Immature natural killer cell (primary cell): ENCODE measurements around the gene CFAP99. TPM values are rescaled to one million over a fixed set of nuclear protein-coding genes. Genes with fewer than 3 reads are reported as not detected.

Source experiments
- DNase-seq, 3 donors: peaks; one replicate each; pipeline ENCODE4 v3.0.0; 2022; ENCODE audit warnings: mixed read lengths in 1 of 3
- H3K27ac Mint-ChIP-seq, 6 donors: one replicate each; pipeline ENCODE4 v1.8.0; 2020; ENCODE audit warnings: mixed read lengths in 6 of 6, mild to moderate bottlenecking in 5 of 6, inconsistent platforms in 4 of 6, moderate library complexity in 3 of 6
- H3K27me3 Mint-ChIP-seq, 3 donors: one replicate each; pipeline ENCODE4 v1.8.0; 2020 to 2021; ENCODE audit warnings: low read depth in 3 of 3, mild to moderate bottlenecking in 3 of 3, mixed read lengths in 3 of 3, moderate library complexity in 3 of 3, inconsistent platforms in 1 of 3
- H3K36me3 Mint-ChIP-seq, 3 donors: one replicate each; pipeline ENCODE4 v1.8.0; 2020; ENCODE audit warnings: mixed read lengths in 3 of 3, inconsistent platforms in 2 of 3, mild to moderate bottlenecking in 2 of 3
- H3K4me1 Mint-ChIP-seq, 2 donors: one replicate each; pipeline ENCODE4 v1.8.0; 2020; ENCODE audit warnings: inconsistent platforms in 2 of 2, mild to moderate bottlenecking in 2 of 2, mixed read lengths in 2 of 2, moderate library complexity in 1 of 2
- H3K4me3 Mint-ChIP-seq, 5 donors: one replicate each; pipeline ENCODE4 v1.8.0; 2020; ENCODE audit warnings: mild to moderate bottlenecking in 5 of 5, mixed read lengths in 5 of 5, inconsistent platforms in 3 of 5, moderate library complexity in 3 of 5
- H3K9me3 Mint-ChIP-seq, 6 donors: one replicate each; pipeline ENCODE4 v1.8.0; 2020; ENCODE audit warnings: mild to moderate bottlenecking in 6 of 6, mixed read lengths in 6 of 6, inconsistent platforms in 4 of 6, moderate library complexity in 3 of 6
- polyA plus RNA-seq, 3 donors: library from polyadenylated mRNA; unstranded; fragments of 300-500 nt; fragmentation: Illumina TruSeq; gene quantifications; one replicate each; pipeline ENCODE4 v1.2.3, GENCODE V29; 2021

Gene CFAP99
- polyA plus RNA-seq, 3 donors from 2014 or later = not detected

- Mint-ChIP-seq H3K36me3 (peaks cover 0 to 4% (median 0%) of the 10 kb centered on the region in 3 donors), H3K4me1 (peaks cover 93 to 97% of the 10 kb centered on the region in 2 donors), H3K27ac (peak overlapping the region in 5 of 6 donors; percentile 49 to 88 (median 71)), H3K9me3 (no peaks in the 10 kb centered on the region), H3K4me3 (peak overlapping the region; percentile 8 to 53 (median 19)), H3K27me3 (peaks cover 2 to 3% (median 2%) of the 10 kb centered on the region in 3 donors)
- no peak for DNase-seq
Measured at GRCh38 chr4:2480649-2481048, 61.9 kb downstream of the CFAP99 start.

GRCh38 chr4:2482192-2482591 is 63.4 kb downstream of the CFAP99 start:
- H3K4me1 Mint-ChIP-seq = peaks cover 96 to 97% of the 10 kb centered on the region in 2 donors
- no peaks in the 10 kb centered on the region for H3K36me3 Mint-ChIP-seq
- peaks cover 2 to 3% (median 2%) of the 10 kb centered on the region in 3 donors for H3K27me3 Mint-ChIP-seq
- no peak for DNase-seq
- H3K27ac Mint-ChIP-seq = peak overlapping the region in 4 of 6 donors; percentile 72 to 86 (median 78)
- H3K9me3 Mint-ChIP-seq = no peaks in the 10 kb centered on the region
- H3K4me3 Mint-ChIP-seq = peak overlapping the region in 2 of 5 donors; percentile 38 to 69

GRCh38 chr4:2482693-2483092 is 63.9 kb downstream of the CFAP99 start:
- no peak for DNase-seq
- H3K36me3 Mint-ChIP-seq = no peaks in the 10 kb centered on the region
- peak overlapping the region in 4 of 5 donors; percentile 27 to 69 (median 44) for H3K4me3 Mint-ChIP-seq
- peaks cover 2 to 3% (median 2%) of the 10 kb centered on the region in 3 donors for H3K27me3 Mint-ChIP-seq
- H3K9me3 Mint-ChIP-seq = no peaks in the 10 kb centered on the region
- peaks cover 96 to 97% of the 10 kb centered on the region in 2 donors for H3K4me1 Mint-ChIP-seq
- H3K27ac Mint-ChIP-seq = peak overlapping the region; percentile 67 to 86 (median 82)

GRCh38 chr4:2483237-2483636 is 64.5 kb downstream of the CFAP99 start:
- H3K27ac Mint-ChIP-seq = peak overlapping the region in 5 of 6 donors; percentile 10 to 76 (median 64)
- no peak for DNase-seq
- H3K9me3 Mint-ChIP-seq = no peaks in the 10 kb centered on the region
- peaks cover 96 to 97% of the 10 kb centered on the region in 2 donors for H3K4me1 Mint-ChIP-seq
- no peaks in the 10 kb centered on the region for H3K36me3 Mint-ChIP-seq
- H3K27me3 Mint-ChIP-seq = peaks cover 2 to 3% (median 2%) of the 10 kb centered on the region in 3 donors
- peak overlapping the region in 4 of 5 donors; percentile 20 to 69 (median 44) for H3K4me3 Mint-ChIP-seq

GRCh38 chr4:2484185-2484584 is 65.4 kb downstream of the CFAP99 start:
- Mint-ChIP-seq H3K4me1 (peaks cover 92 to 93% of the 10 kb centered on the region in 2 donors), H3K27me3 (peaks cover 2 to 3% (median 2%) of the 10 kb centered on the region in 3 donors), H3K4me3 (peak overlapping the region; percentile 31 to 87 (median 64)), H3K36me3 (no peaks in the 10 kb centered on the region), H3K27ac (peak overlapping the region; percentile 78 to 94 (median 88)), H3K9me3 (no peaks in the 10 kb centered on the region)
- no peak for DNase-seq

- H3K36me3 Mint-ChIP-seq = peaks cover 0 to 4% (median under 1%) of the 10 kb centered on the region in 3 donors
- peak overlapping the region; percentile 64 to 87 (median 81) for H3K4me3 Mint-ChIP-seq
- H3K27ac Mint-ChIP-seq = peak overlapping the region; percentile 78 to 94 (median 88)
- H3K9me3 Mint-ChIP-seq = no peaks in the 10 kb centered on the region
- peak; percentile 50 to 64 (median 63) for DNase-seq
- peaks cover 92 to 93% of the 10 kb centered on the region in 2 donors for H3K4me1 Mint-ChIP-seq
- peaks cover 2 to 4% (median 3%) of the 10 kb centered on the region in 3 donors for H3K27me3 Mint-ChIP-seq
Measured at GRCh38 chr4:2484993-2485392, 66.2 kb downstream of the CFAP99 start.

- Mint-ChIP-seq H3K4me3 (peak overlapping the region; percentile 64 to 87 (median 81)), H3K36me3 (peaks cover 8 to 14% (median 10%) of the 10 kb centered on the region in 3 donors), H3K4me1 (peaks cover 88 to 93% of the 10 kb centered on the region in 2 donors), H3K9me3 (no peaks in the 10 kb centered on the region), H3K27ac (peak overlapping the region; percentile 78 to 94 (median 86)), H3K27me3 (peaks cover 2 to 5% (median 4%) of the 10 kb centered on the region in 3 donors)
- no peak for DNase-seq
Measured at GRCh38 chr4:2485956-2486355, 67.2 kb downstream of the CFAP99 start.

- no peak for DNase-seq
- peak overlapping the region; percentile 75 to 94 (median 86) for H3K27ac Mint-ChIP-seq
- H3K9me3 Mint-ChIP-seq = no peaks in the 10 kb centered on the region
- H3K27me3 Mint-ChIP-seq = peaks cover 2 to 4% (median 4%) of the 10 kb centered on the region in 3 donors
- peaks cover 8 to 16% (median 12%) of the 10 kb centered on the region in 3 donors for H3K36me3 Mint-ChIP-seq
- H3K4me1 Mint-ChIP-seq = peaks cover 77 to 86% of the 10 kb centered on the region in 2 donors
- H3K4me3 Mint-ChIP-seq = peak overlapping the region in 4 of 5 donors; percentile 38 to 74 (median 56)
Measured at GRCh38 chr4:2486981-2487380, 68.2 kb downstream of the CFAP99 start.

- peak; percentile 12 to 28 (median 19) for DNase-seq
- peak overlapping the region; percentile 9 to 67 (median 51) for H3K4me3 Mint-ChIP-seq
Measured at GRCh38 chr4:2487632-2488031, 68.9 kb downstream of the CFAP99 start.

GRCh38 chr4:2489081-2489805 is 70.5 kb downstream of the CFAP99 start:
- H3K36me3 Mint-ChIP-seq = peaks cover 11 to 26% (median 20%) of the 10 kb centered on the region in 3 donors
- peak overlapping the region in 4 of 6 donors; percentile 34 to 78 (median 55) for H3K27ac Mint-ChIP-seq
- H3K27me3 Mint-ChIP-seq = peaks cover 3 to 6% (median 4%) of the 10 kb centered on the region in 3 donors
- no peaks in the 10 kb centered on the region for H3K9me3 Mint-ChIP-seq
- H3K4me3 Mint-ChIP-seq = no peak overlapping the region
- peaks cover 67 to 78% of the 10 kb centered on the region in 2 donors for H3K4me1 Mint-ChIP-seq
- DNase-seq = no peak

More at GRCh38 chr4:2487632-2488031, 68.9 kb downstream of the CFAP99 start:
- Mint-ChIP-seq H3K9me3 (no peaks in the 10 kb centered on the region), H3K4me1 (peaks cover 75 to 84% of the 10 kb centered on the region in 2 donors), H3K36me3 (peaks cover 8 to 19% (median 15%) of the 10 kb centered on the region in 3 donors), H3K27me3 (peaks cover 0 to 5% (median 4%) of the 10 kb centered on the region in 3 donors), H3K27ac (peak overlapping the region; percentile 60 to 86 (median 80))

- H3K4me1 Mint-ChIP-seq = peaks cover 60 to 71% of the 10 kb centered on the region in 2 donors
- peak overlapping the region in 5 of 6 donors; percentile 1 to 78 (median 40) for H3K27ac Mint-ChIP-seq
- peaks cover 11 to 26% (median 20%) of the 10 kb centered on the region in 3 donors for H3K36me3 Mint-ChIP-seq
Measured at GRCh38 chr4:2489841-2490552, 71.2 kb downstream of the CFAP99 start.

GRCh38 chr4:2492970-2493369 is 74.2 kb downstream of the CFAP99 start:
- peaks cover 34 to 65% of the 10 kb centered on the region in 2 donors for H3K4me1 Mint-ChIP-seq
- no peak for DNase-seq
- H3K27ac Mint-ChIP-seq = peak overlapping the region in 4 of 6 donors; percentile 41 to 65 (median 57)
- peaks cover 11 to 40% (median 20%) of the 10 kb centered on the region in 3 donors for H3K36me3 Mint-ChIP-seq
- no peaks in the 10 kb centered on the region for H3K9me3 Mint-ChIP-seq
- H3K4me3 Mint-ChIP-seq = no peak overlapping the region
- peaks cover 4 to 9% (median 4%) of the 10 kb centered on the region in 3 donors for H3K27me3 Mint-ChIP-seq

More at GRCh38 chr4:2489841-2490552, 71.2 kb downstream of the CFAP99 start:
- Mint-ChIP-seq H3K4me3 (no peak overlapping the region), H3K9me3 (no peaks in the 10 kb centered on the region), H3K27me3 (peaks cover 4 to 6% (median 4%) of the 10 kb centered on the region in 3 donors)
- DNase-seq = no peak

- Mint-ChIP-seq H3K36me3 (peaks cover 11 to 42% (median 19%) of the 10 kb centered on the region in 3 donors), H3K27me3 (peaks cover 4 to 7% (median 4%) of the 10 kb centered on the region in 3 donors), H3K4me3 (no peak overlapping the region), H3K9me3 (no peaks in the 10 kb centered on the region), H3K27ac (peak overlapping the region in 1 of 6 donors; percentile 72), H3K4me1 (peaks cover 18 to 48% of the 10 kb centered on the region in 2 donors)
- DNase-seq = no peak
Measured at GRCh38 chr4:2494992-2495391, 76.2 kb downstream of the CFAP99 start.
